ENCODE data around the gene CASKIN1.
"Not testable (repeated sequence)": the region's sequence is repeated elsewhere in the genome, so short reads cannot be mapped to it uniquely, and the experiment has no call there.

CASKIN1 gene

DNA sequence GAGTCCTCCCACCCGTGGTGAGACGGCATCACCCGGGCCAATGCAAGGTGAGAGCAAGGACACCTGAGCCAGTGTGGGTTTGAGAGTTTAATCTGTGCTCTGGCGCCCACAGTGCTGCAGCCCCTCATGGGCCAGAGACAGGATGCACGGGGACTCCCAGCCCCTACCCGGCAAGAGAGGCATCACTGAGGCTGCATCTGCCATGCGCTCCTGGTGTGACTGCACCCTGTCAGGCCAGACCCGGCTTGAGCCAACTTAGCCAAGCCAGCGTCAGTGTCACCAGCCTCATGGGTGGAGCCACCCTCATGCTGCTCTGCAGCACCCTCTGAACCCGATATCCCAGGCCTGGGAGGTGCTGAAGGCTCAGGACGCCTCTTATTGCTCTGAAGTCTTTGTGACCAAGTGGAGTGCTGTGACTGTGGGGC is 15.5 kb upstream of the CASKIN1 start:
- DNase-seq (ENCODE audit: low read depth in 2 of 2), result no peak

DNA sequence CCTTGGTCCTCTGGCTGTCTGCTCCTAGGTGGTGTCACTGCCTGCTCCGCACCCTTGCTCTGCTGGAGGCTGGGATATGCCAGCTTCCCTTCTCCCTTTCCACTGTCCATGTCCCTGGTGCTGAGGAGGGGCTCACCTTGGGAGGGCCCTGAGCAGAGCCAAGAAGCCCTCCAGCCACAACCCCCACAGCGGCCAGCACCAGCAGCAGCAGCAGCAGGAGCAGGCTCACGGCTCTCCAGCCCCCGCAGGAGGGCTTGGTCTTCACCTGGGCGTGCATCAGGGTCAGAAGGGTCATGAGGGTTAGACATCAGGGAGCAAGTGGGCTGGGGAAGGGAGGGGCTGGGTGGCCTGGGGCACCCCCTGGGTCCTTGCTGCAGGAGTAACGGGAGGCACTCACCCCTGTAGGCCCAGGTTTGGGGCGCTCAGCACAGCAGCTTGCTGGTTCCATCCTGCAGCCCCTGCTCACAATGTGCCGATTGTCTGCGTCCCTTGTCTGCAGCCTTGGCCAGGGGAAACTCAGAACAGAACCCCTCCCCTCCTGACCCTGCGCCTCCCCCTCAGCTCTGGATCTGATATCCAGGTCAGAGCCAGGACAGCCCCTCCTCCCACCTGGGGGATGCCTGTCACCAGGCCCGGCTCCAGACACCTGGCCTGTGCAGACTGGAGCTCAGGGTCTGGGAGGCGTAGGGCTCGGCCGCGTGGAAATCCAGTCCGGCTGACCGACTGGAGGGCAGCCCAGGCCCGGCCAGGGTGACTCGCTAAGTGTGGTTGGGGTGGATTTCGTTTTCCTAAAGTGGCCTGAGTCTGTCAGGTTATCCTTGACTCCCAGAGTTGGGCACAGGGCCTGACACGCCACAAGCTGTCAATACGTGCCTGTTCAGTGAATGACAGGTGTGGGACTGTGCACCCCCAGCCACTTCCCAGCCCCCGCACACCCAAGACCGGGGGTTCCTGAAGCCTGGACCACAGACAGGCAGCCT is 14.3 kb upstream of the CASKIN1 start, which contains the start of gene BRICD5:
BRICD5 (minus strand) TSS at position 478 of the 980 bp plus-strand sequence; CDS start at position 448, 30 bp downstream.
- no peak for DNase-seq (ENCODE audit: low read depth in 2 of 2)

DNA sequence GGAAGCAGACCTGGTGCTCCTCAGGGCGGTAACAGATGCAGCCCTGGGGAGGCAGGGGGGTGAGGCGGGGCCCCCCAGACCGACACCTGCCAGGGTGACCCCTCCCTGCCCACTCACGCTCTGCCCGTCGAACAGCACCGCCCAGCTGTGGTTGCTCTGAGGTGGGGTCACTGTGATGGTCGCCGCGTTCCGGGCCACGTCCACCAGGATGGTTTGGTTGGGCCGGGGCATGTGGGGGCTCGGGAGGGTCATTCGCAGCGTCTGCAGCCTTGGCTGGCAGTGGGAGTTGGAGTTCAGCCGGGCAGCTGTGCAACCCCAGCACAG is 13.6 kb upstream of the CASKIN1 start:
- no peak for DNase-seq (ENCODE audit: low read depth in 2 of 2)

DNA sequence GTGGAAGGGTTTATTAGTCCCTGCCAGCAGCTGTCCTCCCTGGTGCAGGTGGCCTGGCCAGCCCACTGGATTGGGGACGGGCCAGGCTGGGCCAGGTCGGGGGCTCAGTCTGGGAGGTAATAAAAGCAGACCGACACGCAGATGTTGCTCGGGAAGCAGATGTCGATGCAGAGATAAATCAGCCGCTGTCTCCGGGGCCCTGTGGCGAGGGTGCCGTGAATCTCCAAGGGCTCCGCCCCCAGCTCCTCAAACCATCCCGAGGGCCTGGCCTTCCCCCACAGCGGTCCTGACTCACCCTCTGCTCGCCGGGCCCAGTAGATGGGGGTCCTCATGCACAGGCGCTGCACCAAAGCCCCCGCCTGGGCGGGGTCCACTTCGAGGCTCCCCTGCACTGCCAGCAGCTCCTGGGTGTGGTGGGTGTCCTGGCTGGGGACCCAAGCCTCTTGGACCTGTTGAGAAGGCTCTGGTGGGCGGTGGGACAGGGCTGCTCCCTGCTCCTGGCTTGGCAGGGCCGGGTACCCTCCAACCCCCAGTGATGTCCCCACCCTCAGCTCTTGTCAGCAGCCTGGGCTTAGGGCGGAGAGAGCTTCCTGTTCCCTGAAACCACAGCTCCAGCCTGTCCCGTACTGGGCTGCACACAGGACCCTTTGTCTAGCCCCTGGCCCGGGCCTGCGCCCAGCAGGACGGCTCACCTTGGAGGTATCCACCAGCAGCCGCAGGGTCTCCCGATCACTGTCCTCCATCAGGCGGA is 13.0 kb upstream of the CASKIN1 start:
- DNase-seq (ENCODE audit: low read depth in 2 of 2), result no peak

DNA sequence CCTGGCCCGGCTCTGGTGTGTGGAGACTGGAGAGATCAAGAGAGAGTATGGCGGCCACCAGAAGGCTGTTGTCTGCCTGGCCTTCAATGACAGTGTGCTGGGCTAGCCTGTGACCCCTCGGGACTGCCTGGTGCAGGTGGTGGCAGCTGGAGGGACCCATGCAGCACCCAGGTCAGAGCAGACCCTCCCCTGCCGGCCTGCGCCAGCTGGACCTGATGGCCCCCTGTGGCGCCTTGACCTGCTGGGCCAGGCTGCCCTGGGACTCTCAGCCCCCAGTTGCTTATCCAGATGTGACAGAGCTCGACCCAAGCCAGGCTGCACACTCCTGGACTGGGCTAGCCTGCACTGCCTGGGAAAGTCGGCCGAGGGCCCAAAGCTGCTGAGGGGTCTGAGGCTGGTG is 12.4 kb upstream of the CASKIN1 start:
- no peak for DNase-seq (ENCODE audit: low read depth in 2 of 2)

DNA sequence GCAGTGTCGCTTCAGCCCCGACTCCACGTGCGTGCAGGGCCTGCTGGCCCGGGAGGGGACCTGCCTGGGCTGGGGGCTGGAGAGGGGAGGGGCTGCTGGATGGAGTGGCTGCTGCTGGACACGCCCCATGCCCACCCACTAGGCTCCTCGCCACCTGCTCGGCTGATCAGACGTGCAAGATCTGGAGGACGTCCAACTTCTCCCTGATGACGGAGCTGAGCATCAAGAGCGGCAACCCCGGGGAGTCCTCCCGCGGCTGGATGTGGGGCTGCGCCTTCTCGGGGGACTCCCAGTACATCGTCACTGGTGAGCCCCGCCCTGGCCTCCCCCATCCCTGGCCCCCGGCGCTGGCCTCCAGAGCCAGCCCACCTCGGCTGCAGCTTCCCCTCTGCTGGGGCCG is 11.9 kb upstream of the CASKIN1 start:
- no peak for DNase-seq (ENCODE audit: low read depth in 2 of 2)

DNA sequence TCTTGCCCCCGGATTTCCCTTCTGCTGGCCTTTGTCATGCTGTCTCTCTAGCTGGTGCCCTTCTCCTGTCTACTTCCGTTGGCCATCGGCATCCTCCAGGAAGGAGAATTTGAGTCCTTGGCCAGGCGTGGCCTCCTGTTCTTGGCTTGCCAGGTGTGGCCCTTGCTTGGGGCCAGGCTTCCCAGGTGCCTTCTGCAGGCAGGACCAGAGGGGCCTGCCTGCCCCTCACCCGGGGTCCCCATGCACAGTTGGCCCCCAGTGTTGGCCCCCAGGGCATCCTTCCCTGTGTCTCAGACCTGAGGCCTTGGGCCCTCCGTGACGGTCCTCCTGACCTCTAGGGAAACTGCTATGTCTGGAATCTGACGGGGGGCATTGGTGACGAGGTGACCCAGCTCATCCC is 11.5 kb upstream of the CASKIN1 start:
- DNase-seq (ENCODE audit: low read depth in 2 of 2), result no peak

DNA sequence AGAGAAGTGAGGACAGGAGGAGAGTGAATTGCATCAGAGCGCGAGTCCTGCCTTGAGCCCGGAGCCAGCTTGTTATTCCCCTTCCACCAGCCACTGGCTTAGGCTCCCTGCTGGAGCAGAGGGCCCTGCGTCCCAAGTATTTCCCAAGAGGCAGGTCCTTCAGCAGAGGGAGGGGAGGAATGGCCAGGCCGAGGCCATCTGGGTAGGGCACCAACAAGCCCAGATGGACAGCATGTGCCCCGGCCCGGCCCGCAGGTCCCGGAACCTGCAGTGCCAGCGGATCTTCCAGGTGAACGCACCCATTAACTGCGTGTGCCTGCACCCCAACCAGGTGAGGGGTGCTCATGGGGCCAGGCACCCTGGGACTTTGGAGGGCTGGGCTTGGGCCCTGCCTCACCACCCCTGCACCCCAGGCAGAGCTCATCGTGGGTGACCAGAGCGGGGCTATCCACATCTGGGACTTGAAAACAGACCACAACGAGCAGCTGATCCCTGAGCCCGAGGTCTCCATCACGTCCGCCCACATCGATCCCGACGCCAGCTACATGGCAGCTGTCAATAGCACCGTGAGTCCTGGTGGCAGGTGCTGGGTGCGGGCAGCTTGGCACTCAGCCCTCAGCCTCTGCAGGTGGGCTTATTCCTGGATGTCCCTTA is 10.5 kb upstream of the CASKIN1 start:
- DNase-seq (ENCODE audit: low read depth in 2 of 2), result no peak

DNA sequence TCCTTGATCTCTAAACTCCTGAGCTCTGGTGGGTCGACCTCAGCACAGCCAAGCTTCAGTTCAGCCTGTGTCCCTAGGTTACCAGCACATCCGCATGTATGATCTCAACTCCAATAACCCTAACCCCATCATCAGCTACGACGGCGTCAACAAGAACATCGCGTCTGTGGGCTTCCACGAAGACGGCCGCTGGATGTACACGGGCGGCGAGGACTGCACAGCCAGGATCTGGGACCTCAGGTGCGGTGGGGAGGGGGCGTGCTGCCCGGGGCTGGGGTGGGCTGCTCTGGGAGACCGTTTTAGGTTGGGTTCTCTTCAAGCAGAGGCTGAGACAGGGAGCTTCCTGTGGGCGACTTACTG is 10.0 kb upstream of the CASKIN1 start:
- no peak for DNase-seq (ENCODE audit: low read depth in 2 of 2)

DNA sequence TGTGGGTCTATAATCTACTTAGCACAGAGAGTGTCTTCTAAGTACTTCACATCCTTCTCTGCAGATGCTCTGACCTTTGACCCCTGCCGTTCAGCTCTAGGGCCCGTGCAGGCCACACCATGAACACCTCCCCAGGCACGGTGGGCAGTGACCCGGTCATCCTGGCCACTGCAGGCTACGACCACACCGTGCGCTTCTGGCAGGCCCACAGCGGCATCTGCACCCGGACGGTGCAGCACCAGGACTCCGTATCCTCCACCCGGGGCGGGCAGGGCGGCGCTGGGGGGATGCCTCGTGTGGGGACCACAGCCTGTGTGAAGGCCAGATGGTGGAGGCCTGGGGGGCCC is 9.5 kb upstream of the CASKIN1 start:
- no peak for DNase-seq (ENCODE audit: low read depth in 2 of 2)

DNA sequence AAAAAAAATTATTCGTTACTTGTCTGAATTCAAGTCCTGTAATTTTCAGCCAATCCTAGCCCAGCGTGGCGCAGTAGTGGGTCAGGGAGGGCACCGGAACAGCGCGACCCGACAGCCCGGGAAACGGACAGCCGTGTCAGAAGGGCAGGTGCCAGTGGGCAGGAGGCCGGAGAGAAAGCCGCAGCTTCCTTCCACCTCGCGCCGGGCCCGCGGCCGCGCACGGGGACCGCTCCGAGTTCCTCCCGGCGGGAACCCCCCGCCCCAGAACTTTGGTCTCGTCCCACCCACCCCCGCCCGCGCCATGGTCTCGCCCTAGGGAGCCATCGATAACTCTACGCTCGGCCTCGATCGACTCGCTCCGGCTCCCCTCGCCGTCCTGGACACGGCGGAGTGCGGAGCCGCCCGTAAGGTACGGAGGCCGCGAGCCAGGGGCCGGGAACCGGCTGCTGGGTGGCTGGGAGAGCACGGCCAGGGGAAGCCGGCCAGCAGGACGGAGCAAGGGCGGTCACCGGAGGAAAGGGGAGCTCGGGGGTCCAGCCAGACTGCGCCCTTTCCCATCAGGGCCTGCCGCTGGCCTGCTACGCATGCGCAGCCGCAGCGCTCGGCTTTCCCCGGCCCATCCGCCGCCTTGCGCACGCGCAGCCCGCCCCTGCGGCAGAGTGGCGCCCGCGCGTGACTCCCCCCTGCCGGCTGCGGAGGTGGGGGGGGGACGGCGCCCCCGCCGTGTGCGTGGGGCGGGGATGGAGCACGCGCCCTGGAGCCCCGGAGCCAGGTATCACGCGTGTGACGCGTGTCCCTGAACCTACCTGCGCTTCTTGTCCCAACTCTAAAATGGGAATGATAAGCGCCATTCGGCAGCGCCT is 8.9 kb upstream of the CASKIN1 start, which contains the start of gene MLST8:
MLST8 (plus strand) TSS at position 351 of the 863 bp plus-strand sequence. CDS start 632 bp downstream, outside the sequence.
- DNase-seq (ENCODE audit: low read depth in 2 of 2), result peak; percentile 74 to 91

DNA sequence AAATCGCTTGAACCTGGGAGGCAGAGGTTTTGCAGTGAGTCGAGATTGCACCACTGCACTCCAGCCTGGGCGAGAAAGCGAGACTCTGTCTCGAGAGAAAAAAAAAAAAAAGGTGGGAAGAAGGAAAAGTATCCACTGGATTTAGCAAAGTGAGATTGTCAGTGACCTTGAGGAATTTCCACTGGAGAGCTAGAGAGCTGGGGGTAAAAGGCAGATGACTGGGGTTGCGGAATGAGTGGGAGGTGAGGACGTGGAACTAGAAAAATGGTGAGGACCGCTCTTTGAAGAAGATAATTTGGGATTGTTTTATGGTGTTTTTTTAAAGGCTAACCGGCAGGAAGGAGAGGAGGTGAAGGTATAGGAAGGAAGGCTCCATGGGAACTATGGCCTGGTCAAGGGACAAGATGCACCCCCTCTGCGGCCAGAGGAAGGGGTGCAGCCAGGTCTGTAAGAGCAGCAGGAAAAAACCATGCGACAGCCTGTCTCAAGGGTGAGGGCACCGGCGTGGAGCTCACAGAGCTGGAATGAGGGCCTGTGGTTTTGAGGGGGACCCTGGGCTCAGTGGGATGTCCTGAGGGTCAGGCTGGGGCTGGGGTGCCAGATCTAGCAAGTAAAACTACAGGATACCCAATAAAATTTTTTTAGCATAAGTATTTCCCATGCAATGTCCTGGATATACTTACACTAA is 8.2 kb upstream of the CASKIN1 start:
- no peak for DNase-seq (ENCODE audit: low read depth in 2 of 2)

DNA sequence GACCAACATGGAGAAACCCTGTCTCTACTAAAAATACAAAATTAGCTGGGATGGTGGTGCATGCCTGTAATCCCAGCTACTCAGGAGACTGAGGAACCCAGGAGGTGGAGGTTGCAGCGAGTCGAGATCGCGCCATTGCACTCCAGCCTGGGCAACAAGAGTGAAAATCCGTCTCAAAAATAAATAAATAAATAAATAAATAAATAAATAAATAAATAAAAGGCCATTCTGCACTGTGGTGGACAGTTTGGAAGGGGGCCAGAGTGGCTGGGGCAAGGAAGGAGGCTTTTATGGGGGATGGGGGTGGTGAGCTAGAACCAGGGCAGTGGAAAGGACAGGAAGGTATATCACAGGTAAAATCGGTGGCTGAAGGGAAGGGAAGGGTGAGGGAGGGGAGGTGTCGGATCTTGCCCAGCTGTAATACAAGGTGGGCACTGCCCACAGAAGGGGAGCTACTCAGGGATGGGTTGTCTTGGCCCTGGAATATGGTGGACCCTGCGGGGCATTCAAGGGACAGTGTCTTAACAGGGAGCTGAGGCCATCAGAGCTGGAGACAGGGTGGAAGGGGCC is 6.8 kb upstream of the CASKIN1 start:
- not testable (repeated sequence) for DNase-seq (ENCODE audit: low read depth in 2 of 2)

DNA sequence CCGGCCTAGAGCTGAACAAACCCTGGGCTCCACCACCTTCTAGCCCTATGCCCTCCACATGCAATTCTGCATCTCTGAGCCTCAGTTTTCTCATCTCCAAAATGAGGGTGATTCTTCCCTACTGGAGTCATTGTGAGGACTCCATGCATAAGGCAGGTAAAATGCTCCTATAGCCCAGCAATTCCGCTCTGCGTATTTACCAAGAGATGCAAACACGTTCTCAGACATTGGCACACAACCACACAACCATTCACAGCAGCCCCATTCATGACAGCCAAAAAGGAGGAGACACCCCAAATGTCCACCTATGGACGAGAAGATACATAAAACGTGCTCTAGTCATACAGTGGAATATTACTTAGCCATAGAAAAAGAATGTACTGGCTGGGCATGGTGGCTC is 3.9 kb upstream of the CASKIN1 start:
- DNase-seq (ENCODE audit: low read depth in 2 of 2), result no peak

DNA sequence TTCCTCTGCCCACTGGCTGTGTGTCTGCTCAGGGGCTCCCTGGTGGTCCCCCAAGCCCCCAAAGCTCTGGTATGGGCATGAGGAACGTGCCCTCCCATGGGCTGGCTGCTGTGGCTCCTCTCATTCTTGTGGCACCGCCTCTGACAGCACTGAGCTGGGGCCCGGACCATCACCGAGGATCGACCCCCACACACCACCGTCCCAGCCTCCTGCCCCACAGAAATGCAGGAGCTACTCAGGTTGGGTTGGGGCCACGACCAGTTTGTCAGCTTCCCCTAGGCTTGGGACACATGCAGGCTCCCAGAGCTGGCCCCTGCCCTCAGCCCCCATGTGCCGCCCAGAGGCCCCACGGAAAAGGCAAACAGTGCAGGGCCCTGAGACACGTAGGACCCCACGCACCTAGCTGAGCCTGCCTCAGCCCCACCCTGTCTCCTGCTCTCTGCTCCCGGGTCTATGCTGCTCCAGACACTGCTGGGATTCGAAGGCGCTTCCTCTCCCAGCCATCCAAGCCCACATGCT is 3.3 kb upstream of the CASKIN1 start:
- DNase-seq (ENCODE audit: low read depth in 2 of 2), result no peak

DNA sequence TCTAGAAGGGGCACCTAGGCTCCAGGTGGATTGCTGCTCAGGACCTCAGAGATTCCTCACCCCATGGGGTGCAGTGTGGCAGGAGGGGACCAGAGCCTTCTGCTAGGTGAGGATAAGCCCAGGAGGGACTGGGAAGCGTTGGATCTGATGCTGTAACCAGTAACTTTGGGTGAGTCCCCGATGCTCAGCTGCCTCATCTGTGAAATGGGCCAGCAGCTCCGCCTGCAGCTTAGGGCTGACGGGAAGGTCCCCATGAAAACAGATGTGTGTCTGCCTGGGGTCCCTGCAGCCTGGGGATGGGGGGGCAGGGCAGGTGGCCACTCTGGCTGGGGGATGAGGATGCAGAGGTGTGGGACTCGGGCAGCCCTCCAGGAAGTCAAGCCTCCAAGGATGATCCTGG is 2.7 kb upstream of the CASKIN1 start:
- DNase-seq (ENCODE audit: low read depth in 2 of 2), result no peak

DNA sequence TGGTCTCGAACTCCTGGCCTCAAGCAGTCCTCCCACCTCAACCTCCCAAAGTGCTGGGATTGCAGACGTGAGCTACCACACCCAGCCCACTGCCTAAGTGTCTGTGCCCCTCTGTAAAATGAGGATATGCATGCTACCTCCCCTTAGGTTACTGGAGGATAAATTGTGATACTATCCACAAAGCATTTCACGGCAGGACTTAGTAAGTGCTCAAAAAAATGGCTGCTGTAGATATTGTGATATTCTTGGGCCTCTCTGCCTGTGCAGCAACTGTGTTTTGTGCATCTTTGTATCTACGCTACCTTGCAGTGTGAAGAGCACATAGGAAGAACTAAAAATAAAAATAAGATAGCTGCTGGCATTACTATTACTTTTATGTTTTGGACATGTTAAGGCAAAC is 1.9 kb upstream of the CASKIN1 start:
- no peak for DNase-seq (ENCODE audit: low read depth in 2 of 2)

DNA sequence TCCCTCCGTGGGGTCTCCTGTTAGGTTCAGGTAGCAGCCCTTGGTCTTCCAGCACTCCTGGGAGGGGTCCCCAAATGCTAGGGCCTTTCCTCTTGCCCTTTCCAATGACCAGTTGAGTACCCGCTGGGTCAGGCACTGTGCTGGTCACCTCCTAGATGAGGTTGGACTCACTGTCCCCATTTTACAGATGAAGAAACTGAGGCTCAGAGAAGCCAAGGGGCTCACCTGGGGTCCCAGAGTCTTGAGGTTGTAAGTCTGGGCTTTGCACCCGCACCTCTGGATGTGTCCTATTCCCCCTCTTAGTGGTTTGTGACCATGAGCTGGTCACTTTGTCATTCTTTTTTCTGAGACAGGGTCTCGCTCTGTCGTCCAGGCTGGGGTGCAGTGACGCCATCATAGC is 1.4 kb upstream of the CASKIN1 start:
- no peak for DNase-seq (ENCODE audit: low read depth in 2 of 2)

DNA sequence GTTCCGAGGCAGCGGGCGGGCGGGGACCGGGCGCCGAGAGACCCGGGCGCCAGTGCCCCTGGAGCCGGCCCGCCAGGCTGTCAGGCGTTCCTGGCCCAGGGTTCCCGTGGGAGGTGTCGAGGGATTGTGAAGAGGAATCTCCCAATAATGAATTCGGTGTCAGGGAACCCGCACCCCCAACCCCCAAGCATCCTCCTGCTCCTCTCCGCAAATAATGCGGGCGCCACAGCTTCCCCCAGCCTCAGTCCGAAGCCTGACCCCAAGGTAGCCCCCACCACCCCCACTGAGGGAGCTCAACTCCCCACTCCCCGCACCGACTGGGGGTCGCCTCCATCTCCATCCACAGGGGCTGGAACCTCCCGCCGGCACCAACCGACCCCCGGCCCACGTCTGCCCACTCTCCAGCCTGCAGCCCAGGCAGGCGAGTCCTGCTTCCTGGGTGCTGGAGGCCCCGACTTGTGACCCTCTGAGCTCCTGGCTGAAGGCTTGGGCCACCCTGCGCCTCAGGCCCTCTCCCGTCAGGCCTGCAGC is 641 bp upstream of the CASKIN1 start:
- no peak for DNase-seq (ENCODE audit: low read depth in 2 of 2)
